ENCODE data around the gene RPL10A. TPM values are rescaled to one million over a fixed set of nuclear protein-coding genes. Genes with fewer than 3 reads are reported as not detected.

The RPL10A gene
- total and polyA plus RNA-seq, 2 of the 13 experiments (the other 11 are each of a cell fraction or from before 2014, with no cell fraction given) = 1,854 to 2,726 TPM

GRCh38 chr6:35497571-35498421 lies 29.6 kb downstream of the RPL10A start:
- Histone ChIP-seq H2AFZ (ENCODE audit: low read length) (no peak overlapping the region), H3K9me3 (ENCODE audit: low read length) (no peaks in the 10 kb centered on the region)
- BruUV-seq (replicated peaks) = no TSS peak
- TF ChIP-seq ZNF674 (CRISPR knock-in tag; IDR thresholded peaks at IDR 0.05; ENCODE audit: low read depth) = peak; percentile 80; the same call in 1 of the 2 replicates
- peak; percentile 86 for TF ChIP-seq NFKBIZ (CRISPR knock-in tag; IDR thresholded peaks at IDR 0.05)
- no peak for TF ChIP-seq ZNF329 (CRISPR knock-in tag; IDR thresholded peaks at IDR 0.05; ENCODE audit: low read depth)
- peak; percentile 81; the same call in 1 of the 2 replicates for TF ChIP-seq ZNF562 (CRISPR knock-in tag; IDR thresholded peaks at IDR 0.05; ENCODE audit: borderline replicate concordance)
- TF ChIP-seq, protein P1, sequence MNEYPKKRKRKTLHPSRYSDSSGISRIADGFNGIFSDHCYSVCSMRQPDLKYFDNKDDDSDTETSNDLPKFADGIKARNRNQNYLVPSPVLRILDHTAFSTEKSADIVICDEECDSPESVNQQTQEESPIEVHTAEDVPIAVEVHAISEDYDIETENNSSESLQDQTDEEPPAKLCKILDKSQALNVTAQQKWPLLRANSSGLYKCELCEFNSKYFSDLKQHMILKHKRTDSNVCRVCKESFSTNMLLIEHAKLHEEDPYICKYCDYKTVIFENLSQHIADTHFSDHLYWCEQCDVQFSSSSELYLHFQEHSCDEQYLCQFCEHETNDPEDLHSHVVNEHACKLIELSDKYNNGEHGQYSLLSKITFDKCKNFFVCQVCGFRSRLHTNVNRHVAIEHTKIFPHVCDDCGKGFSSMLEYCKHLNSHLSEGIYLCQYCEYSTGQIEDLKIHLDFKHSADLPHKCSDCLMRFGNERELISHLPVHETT (CRISPR knock-in tag; conservative IDR thresholded peaks at IDR 0.05) = peak; percentile 63
- peak; percentile 57 for TF ChIP-seq YEATS4 (CRISPR knock-in tag; IDR thresholded peaks at IDR 0.05; ENCODE audit: borderline replicate concordance)
- 0 out of 2 replicates have a peak, but pooled peaks have one; percentile 4 for TF ChIP-seq ZHX2 (IDR thresholded peaks at IDR 0.05; ENCODE audit: low read depth)
- 0 out of 2 replicates have a peak, but pooled peaks have one; percentile 40 for TF ChIP-seq ZHX2 (CRISPR knock-in tag; IDR thresholded peaks at IDR 0.05; ENCODE audit: borderline replicate concordance)
- no peak for TF ChIP-seq GATAD1 (CRISPR knock-in tag; IDR thresholded peaks at IDR 0.05)
- TF ChIP-seq DDIT3 (CRISPR knock-in tag; IDR thresholded peaks at IDR 0.05) = no peak
- no peak for TF ChIP-seq SRSF4 (IDR thresholded peaks at IDR 0.05; ENCODE audit: low read depth, low read length, poor library complexity, severe bottlenecking)
- TF ChIP-seq RELA (CRISPR knock-in tag; IDR thresholded peaks at IDR 0.05) = no peak
- TF ChIP-seq ASH2L (IDR thresholded peaks at IDR 0.05; ENCODE audit: insufficient read length, low read depth, low read length) = no peak
- TF ChIP-seq NFYC (CRISPR knock-in tag; IDR thresholded peaks at IDR 0.05) = no peak
- peak; percentile 90 for TF ChIP-seq ETV5 (CRISPR knock-in tag; IDR thresholded peaks at IDR 0.05; ENCODE audit: borderline replicate concordance)

More at GRCh38 chr6:35497571-35498421, 29.6 kb downstream of the RPL10A start:
- ATAC-seq (peak; percentile 8), FAIRE-seq (no peak), DNase-seq (ENCODE audit: low spot score) (peak; percentile 47)
- H3K4me2 ChIP-seq (ENCODE audit: low read depth, low read length) = peak overlapping the region; percentile 69
- H3K4me3 ChIP-seq (replicated peaks in 1 of 3; ENCODE audit: insufficient read depth in 1 of 3, low read depth in 2 of 3, low read length in 3 of 3) = peak overlapping the region; percentile 50 to 95 (median 94)
- CTCF ChIA-PET (ENCODE audit: low intra/inter-chr PET ratio, low total read pairs) = no interaction called here
- POLR2A ChIA-PET = interaction anchor here (0.6 to 4.0 kb wide), 11 partner anchors 8 to 633 kb away, joined by 3 to 88 read pairs (median 3); partner anchors contain the start of genes RPL10A and SRPK1
- peaks cover 28% of the 10 kb centered on the region; the same call in 1 of the 2 replicates for H4K20me1 ChIP-seq (ENCODE audit: insufficient read depth, low read length)
- H3K27me3 ChIP-seq (ENCODE audit: control insufficient read depth in 1 of 2, insufficient read depth in 2 of 2, low read length in 2 of 2) = peaks cover 6 to 31% of the 10 kb centered on the region in 2 experiments; a peak in 4 of 5 replicates
- H3K9ac ChIP-seq (ENCODE audit: insufficient read depth, low read depth, low read length) = peak overlapping the region; percentile 67
- 38% methylated on average over 53 of the region's 77 CpGs for WGBS (ENCODE audit: low lambda C conversion rate)
- H3K4me1 ChIP-seq (ENCODE audit: insufficient read depth, low read length) = peaks cover 55% of the 10 kb centered on the region
- H3K27ac ChIP-seq (ENCODE audit: extremely low read length, insufficient read depth, low read length) = peak overlapping the region; percentile 44
- intact Hi-C loops (cut with micrococcal nuclease; ENCODE audit: unreplicated experiment) = no loop called here
- in situ Hi-C loops (cut with HindIII; ENCODE audit: extremely low pct_ligation_motif_present, low pct_unique_long_range_greater_than_20kb) = no loop called here
- H3K36me3 ChIP-seq (replicated peaks in 1 of 2; ENCODE audit: control insufficient read depth in 1 of 2, insufficient read depth in 2 of 2, low read length in 2 of 2) = peaks cover 0 to 2% of the 10 kb centered on the region in 2 experiments; a peak in 1 of 5 replicates
- peaks cover 34% of the 10 kb centered on the region for H3K79me2 ChIP-seq (ENCODE audit: insufficient read depth, low read length)
